HK-2 (cell line): ENCODE results near the gene TAF11.
"Not testable (repeated sequence)": the region's sequence is repeated elsewhere in the genome, so short reads cannot be mapped to it uniquely, and the experiment has no call there.

ENCODE experiments used
- DNase-seq: peaks from one replicate; pipeline ENCODE4 v3.0.0-alpha.2; 2018; ENCODE audit not compliant: unreplicated experiment

TAF11 gene

GRCh38 chr6:34865107-34865506 lies 22.7 kb downstream of the TAF11 start:
- DNase-seq = no peak

GRCh38 chr6:34864007-34864406 lies 23.8 kb downstream of the TAF11 start:
- no peak for DNase-seq

GRCh38 chr6:34860776-34861175 lies 27.1 kb downstream of the TAF11 start:
- no peak for DNase-seq

DNA sequence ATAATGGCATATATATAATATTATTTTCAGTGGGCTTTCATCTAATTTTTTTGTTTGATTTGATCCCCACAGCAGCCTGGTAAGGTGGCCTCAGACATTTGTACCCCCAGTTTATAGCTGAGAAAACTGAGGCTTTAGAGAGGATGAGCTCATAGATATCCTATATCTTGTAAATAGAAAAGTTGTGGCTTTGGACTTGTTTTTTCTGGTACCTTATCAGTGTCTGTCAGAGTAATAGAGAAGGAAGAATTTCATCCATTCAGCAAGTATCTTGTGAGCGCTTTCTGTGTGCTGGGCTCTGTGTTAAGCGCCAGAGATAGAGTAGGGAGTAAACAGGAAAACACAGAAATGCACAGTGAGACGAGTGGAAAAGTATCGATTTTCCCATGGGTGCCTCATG lies 27.9 kb downstream of the TAF11 start:
- no peak for DNase-seq

DNA sequence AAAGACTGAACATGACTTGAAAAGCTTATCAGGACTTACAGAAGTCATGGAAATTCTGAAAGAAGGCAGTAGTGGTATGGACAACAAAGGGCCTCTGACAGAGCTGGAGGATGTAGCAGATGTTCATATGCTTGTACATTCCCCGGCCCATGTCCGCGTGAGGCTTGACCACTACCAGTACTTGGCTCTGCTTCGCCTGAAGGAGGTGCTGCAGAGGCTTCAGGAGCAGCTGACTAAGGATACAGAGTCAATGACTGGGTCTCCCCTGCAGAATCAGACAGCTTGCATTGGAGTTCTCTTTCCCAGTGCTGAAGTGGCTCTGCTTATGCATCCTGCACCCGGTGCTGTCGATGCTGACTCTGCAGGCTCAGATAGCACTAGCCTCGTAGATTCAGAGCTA lies 29.2 kb downstream of the TAF11 start:
- DNase-seq = no peak

DNA sequence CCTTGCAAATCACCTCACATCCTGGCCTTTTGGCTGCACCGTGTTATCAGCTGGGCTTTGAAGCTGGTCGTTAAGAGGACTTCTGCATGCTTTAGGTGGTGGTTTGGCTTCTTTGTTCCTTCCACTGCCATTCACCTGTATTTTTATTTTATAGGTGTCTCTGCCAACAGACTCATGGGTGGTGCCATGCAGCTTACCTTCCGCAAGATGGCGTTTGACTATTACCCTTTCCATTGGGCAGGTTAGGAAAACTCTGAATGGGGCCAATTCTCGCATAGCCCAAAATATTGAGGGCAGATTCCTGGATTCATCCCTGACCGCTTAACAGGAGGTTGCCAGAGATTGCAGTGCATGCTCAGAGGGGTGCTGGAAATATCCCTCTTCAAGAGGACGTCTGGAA lies 32.4 kb downstream of the TAF11 start:
- DNase-seq = no peak

DNA sequence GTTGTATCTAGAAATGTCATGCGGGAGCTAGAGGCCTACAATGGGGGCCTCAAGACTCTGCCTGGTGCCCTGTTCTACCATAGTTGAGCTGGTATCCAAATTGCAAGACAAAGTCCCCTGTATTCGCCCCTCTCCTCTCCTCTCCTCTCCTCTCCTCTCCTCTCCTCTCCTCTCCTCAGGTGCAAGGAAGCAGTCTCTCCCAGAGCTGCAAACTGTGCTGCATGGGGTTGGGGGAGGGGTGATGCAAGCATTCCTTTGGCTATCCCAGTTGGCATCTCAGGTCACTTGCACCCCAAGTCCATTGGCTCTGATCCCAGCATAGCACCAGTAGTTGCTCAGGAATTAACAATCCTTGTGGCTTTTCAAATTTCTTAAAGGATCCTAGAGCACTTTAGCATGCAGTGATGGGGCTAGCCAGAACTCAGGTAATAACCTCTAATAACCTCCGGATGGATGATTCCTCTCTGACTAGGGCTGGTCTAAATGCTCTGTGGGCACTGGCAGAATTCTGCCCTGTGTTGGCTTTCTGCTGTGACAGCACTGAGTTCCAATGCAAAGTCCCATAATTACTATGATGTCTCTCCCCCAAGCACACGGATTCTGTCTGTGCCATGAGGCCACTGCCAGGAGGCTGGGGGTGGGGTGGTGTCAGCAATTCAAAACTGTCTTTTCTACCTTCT lies 35.3 kb downstream of the TAF11 start:
- no peak for DNase-seq

DNA sequence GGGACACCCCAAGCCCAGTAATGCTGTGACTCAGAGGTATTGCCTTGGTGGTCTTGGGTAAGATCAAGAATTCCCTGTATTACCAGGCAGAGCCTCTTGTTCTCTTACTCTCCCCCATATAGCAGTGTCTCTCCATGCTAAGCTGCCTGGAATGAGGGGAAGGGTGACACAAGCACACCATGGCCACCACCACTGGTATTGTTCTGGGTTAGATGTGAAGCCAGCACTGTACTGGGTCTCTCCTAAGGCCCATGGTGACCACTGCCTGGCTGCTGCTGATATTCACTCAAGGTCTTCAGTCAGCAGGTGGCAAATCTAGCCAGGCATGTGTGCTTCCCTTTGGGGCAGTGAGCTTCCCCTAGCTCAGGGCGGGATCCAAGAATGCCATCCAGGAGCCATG lies 36.5 kb downstream of the TAF11 start:
- no peak for DNase-seq

DNA sequence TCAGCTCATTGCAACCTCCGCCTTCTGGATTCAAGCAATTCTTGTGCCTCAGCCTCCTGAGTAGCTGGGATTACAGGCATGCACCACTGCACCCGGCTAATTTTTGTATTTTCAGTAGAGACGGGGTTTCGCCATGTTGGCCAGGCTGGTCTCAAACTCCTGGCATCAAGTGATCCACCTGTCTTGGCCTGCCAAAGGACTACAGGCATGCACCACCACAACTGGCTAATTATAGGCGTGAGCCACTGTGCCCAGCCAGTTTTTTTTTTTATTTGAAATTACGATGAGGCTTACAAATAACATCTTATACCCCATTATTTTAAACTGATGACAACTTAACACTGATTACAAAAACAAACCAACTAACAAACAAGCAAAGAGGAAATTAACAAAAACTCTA lies 38.8 kb downstream of the TAF11 start:
- DNase-seq = not testable (repeated sequence)

DNA sequence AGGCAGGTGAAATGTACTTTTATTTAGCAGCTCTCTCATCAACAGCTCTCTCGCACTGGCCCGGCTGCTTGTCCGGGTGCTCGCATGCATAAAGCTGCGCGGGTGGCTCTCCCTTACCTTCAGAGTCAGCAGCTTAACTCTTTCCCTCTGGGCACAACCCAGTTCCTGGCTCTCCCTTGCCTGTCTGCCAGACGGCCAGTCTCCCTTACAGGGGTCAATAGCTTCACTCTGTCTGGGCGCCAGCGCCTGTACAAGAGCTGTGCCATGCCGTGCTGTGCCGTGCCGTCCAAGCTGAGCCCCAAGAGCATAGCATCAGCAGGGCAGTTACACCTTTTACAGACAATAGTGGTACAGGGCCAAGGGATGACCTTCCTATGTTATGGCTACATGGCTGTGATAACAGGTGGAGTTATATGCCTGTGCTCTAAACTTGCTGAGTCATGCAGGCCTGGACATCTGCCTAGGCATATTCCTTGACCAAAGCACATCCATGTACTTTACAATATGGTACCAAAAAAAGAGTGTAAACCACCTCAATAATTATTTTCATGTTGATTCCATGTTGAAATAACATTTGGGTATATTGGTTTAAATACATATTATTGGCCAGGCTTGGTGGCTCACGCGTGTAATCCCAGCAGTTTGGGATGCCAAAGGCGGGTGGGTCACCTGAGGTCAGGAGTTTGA lies 48.0 kb downstream of the TAF11 start:
- DNase-seq = no peak

DNA sequence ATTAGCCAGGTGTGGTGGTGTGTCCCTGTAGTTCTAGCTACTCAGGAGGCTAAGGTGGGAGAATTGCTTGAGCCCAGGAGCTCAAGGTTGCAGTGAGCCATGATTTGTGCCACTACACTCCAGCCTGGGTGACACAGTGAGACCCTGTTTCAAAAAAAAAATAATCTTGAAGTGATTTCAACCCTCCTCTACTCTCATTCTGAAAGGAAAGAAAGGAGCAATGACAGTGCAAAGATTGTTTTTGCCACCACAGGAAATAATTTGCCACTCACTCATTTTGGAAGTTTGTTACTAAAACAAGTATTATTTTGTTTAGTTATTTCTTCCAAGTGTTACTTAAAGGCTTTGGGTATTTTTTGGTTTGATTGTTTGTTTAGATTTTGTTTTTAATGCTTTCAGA lies 50.3 kb downstream of the TAF11 start:
- no peak for DNase-seq

DNA sequence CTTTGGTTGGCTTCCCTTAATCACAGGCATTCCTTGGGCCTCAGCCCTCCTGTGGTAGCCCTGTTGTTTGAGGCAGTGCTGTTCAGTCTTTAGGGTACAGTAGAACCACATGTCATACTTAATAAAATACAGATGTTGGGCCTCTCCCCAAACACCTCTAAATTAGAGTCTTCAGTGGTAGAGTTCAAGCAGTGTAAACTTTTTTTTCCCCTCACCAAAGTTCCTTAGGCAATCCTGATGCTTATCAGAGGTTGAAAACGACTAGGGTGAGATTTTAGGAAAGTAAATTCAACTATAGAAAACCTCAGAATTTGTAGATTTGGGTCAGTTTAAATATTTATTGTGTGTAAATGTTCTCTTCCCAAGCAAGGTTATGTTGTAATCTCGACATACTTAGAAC lies 51.4 kb downstream of the TAF11 start:
- DNase-seq = no peak

DNA sequence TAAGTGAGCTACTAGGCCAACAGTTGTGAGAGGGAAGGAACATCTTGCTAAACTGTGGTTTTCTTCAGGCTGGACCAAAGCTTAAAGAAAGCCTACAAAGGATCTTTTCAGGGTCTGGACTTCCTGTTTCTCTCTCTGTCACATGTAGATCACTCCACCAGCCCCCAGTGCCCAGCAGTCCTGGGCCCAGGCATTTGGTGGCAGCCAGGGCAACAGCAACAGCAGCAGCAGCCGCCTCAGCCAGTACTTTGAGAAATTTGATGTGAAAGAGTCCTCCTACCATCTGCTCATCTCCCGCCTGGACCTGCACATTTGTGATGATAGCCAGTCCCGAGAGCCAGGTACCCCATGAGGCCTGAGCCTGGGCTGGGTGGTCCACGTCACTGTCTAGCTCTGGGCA lies 51.8 kb downstream of the TAF11 start:
- DNase-seq = no peak

DNA sequence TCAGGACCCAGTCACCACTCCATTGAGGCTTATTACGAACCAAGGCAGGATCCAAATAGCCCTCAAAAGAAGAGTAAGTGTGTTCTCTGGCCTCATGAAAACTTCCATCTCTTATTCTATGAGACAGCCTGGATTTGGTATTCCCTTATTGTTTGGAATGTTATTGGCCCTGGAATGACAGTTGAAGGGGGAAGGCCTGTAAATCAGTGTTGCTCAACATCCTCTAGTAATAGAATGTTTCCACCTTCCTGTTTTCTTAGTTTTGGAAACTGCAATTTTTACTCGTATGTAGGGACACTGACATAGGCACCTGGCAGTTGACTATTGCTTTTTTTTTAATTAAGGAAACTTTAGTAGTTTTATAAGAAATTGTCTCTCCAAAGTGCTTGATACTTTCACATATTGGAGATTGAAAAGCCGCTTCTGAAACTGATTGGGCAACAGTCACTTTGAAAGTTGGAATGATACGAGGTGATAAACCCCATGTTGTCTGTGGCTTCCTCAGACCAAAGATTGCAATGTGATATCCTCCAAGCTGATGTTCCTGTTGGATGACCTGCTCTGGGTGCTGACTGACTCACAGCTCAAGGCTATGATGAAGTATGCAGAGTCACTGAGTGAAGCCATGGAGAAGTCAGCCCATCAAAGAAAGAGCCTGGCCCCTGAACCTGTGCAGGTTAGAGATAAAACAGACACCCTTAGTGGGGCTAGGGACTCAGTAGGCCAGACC lies 52.9 kb downstream of the TAF11 start:
- peak; percentile 17 for DNase-seq

GRCh38 chr6:34832942-34833341 lies 54.9 kb downstream of the TAF11 start:
- no peak for DNase-seq

- no peak for DNase-seq
These were observed 58.7 kb downstream of the TAF11 start for GRCh38 chr6:34829137-34829536.
